HS-5 (cell line): Measurements from ENCODE around the gene DMPK.
"Not testable (repeated sequence)": the region's sequence is repeated elsewhere in the genome, so short reads cannot be mapped to it uniquely, and the experiment has no call there.

Experiments
- DNase-seq: peaks from one replicate; pipeline ENCODE4 v3.0.0-alpha.2; 2012; ENCODE audit warnings: low read depth

Gene DMPK

GRCh38 chr19:45742969-45743368, 39.3 kb downstream of the DMPK start:
- no peak for DNase-seq

DNA sequence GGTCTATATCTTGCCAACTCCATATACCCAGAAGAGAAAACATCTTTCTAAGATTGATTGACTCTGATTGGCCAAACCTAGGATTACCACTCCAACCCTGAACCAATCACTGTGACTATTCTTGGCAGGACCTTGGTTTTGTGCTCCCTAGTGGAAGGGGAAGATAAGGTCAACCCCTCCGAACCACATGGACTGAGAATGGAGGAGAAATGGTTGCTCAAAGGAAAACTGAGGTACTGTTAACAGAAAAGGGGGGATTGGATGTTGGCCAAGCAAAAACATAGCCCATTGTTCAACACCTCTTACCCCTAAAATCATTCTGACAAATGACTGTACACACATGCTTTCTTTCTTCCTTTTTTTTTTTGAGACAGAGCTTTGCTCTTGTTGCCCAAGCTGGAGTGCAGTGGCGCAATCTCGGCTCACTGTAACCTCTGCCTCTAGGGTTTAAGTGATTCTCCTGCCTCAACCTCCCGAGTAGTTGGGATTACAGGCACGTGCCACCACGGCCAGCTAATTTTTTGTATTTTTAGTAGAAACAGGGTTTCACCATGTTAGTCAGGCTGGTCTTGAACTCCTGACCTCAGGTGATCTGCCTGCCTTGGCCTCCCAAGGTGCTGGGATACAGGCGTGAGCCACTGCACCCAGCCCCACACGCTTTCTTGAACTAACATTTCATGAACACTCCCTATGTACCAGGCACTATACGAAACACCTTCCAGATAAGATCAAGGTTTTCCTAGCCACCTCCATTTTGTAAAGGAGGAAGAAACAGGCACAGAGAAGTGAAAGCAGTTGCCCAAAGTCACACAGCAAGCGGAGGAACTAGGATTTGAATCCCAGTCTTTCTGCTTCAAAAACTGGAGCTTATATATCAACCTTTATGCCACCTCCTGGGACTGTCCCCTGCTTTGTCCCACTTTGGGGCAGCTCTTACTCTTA, 42.5 kb downstream of the DMPK start:
- DNase-seq, result no peak

- no peak for DNase-seq
Measured at GRCh38 chr19:45733160-45733810, 49.0 kb downstream of the DMPK start, which contains the start of gene MEIOSIN. MEIOSIN (plus strand) TSS chr19:45733439; CDS start chr19:45735377, 1,938 bp downstream.

DNA sequence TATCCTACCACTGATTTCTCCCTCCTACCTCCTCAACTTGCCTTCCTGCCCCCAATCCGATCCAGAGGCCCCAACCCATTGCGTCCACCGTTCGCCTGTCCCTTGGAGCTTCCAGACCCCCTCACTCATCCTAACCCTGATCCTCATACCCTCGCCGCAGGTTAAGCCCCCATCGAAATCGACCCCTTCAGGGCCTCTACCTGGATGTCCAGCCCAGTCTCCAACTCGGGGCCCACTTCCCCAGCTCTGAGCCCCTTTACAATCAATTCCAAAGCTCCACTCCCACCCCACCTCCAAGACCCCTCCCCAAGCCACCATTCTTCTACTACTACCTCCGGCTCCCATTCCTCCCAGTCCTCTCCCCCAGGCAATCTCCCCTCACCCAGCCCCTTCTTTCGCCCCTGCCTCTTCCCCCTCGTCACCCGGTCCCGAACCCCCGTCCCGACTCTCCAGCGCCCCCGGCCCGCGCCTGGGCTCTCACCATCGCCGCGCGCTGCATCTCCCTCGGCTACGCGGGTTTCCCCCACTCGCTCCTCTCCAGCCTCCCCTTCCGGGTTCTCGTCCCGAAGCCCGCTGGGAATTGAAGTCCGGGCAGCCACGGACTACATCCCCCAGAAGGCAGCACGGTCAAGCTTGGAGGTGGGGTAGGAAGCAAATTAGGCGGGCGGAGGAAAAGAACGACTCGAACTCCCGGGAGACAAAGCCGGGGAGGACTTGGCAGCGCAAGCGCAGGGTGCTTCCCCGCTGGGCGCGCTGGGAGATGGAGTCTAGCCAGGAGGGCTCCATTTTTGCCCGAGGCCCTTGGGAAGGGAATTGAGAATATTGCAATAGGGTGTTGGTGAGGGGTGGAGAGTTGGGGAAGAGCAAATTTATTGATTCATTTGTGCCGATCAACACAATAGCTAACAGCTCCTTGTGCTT, 51.7 kb downstream of the DMPK start, which contains the start of gene FBXO46:
Gene FBXO46 (minus strand): TSS at position 529 of the 921 bp plus-strand sequence. CDS start 17,401 bp downstream, outside the sequence.
- DNase-seq, result peak; percentile 93

DNA sequence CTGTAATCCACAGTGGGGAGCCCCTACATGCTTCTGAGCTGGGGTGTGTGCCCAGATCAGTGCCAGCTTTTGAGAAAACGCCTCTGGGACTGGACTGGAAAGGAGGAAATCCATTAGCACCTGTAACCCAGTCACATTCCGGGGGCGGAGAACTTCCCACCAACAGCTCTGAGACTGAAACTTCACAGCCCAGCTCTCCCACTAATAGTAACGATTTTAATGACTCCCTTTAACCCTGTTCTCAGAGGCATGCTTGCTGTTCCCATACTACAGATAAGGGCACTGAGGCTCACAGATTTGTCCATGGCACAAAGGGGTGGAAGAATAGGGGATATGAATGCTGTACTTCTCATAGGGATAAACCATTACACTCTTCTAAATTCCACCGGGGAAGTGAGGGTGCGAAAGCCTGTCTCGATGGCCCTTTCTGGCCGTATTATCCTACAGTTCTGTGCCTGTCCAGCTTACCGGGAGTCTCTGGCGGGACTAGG, 52.4 kb downstream of the DMPK start:
- DNase-seq, result no peak

DNA sequence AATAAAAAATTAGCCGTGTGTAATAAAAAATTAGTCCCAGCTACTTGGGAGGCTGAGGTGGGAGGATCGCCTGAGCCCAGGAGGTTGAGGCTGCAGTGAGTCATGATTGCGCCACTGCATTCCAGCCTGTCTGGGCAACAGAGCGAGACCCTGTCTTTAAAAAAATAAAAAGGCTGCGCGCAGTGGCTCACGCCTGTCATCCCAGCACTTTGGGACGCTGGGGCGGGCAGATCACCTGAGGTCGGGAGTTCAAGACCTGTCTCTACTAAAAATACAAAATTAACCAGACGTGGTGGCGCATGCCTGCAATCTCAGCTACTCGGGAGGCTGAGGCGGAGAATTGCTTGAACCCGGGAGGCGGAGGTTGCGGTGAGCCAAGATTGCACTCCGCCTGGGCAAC, 53.6 kb downstream of the DMPK start:
- DNase-seq, result not testable (repeated sequence)

DNA sequence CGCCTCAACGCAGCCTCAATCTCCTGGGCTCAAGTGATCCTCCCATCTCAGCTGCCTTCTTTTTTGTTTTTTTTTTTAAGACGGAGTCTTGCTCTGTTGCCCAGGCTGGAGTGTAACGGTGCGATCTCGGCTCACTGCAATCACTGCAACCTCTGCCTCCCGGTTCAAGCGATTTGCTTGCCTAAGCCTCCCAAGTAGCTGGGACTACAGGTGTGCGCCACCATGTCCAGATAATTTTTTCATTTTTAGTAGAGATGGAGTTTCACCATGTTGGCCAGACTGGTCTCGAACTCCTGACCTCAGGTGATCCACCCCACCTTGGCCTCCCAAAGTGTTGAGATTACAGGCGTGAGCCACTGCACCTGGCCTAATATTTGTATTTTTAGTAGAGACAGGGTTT, 62.2 kb downstream of the DMPK start:
- DNase-seq, result not testable (repeated sequence)
